GM19467 (cell line): ENCODE data around the gene PRC1.

Source experiments
- ATAC-seq: cut with Tn5 transposase; IDR thresholded peaks from one replicate; pipeline ENCODE4 v1.9.1; 2021; ENCODE audit warnings: mild to moderate bottlenecking, moderate library complexity; ENCODE audit not compliant: unreplicated experiment

The PRC1 gene

DNA sequence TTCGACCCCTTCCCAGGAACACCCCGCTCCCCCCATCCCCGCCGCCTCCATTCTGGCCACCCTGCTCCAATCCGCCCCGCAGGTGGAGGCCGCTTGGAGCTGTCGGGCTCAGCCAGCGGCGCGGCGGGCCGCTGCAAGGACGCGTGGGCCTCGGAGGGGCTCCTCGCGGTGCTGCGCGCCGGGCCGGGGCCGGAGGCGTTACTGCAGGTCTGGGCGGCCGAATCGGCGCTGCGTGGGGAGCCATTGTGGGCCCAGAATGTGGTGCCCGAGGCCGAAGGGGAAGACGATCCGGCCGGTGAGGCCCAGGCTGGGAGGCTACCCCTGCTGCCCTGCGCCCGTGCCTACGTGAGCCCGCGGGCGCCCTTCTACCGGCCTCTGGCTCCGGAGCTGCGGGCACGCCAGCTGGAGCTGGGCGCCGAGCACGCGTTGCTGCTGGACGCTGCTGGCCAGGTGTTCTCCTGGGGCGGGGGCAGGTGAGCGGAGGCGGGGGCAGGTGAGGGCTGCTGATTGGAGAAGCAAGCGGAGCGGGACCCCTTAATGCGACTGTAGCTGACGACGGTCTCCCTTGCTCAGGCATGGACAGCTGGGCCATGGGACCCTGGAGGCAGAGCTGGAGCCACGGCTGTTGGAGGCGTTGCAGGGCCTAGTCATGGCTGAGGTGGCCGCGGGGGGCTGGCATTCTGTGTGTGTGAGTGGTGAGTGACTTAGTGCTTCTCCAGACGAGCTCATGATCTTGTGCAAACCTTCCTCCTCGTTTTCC is 37.1 kb downstream of the PRC1 start:
- ATAC-seq: no peak

DNA sequence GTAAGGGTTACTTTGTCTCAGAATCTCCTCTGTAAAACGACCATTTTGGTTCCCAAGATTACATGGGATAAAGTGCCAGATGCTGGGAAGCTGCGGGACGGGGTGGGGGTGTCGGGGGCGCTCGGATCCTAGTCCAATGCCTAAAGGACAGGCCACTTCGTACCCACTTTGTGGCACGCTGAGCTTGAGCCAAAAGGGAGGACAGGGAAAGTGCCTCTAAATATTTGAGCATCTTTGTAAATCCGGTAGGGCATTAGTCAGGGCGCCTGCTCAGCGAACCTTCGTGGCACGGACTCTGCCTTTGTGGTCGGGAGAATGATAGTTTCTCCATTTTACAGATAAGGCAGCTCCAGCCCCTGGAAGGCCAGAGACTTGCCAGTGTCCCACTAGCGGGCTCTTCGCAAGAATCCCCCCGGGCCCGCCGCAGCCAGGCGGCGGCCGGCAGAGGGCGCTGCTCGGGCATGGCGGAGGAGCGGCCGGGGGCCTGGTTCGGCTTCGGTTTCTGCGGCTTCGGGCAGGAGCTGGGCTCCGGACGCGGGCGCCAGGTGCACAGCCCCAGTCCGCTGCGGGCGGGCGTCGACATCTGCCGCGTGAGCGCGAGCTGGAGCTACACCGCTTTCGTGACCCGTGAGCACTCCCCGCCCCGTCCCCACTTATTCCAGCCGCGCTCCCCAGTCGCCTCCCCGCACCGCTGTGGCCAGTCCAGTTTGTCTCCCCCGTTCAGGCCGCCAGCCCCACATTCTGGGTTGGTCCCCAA is 37.9 kb downstream of the PRC1 start:
- ATAC-seq: peak; percentile 32

- no peak for ATAC-seq
These were observed 38.6 kb downstream of the PRC1 start for GRCh38 chr15:90955624-90956273.

DNA sequence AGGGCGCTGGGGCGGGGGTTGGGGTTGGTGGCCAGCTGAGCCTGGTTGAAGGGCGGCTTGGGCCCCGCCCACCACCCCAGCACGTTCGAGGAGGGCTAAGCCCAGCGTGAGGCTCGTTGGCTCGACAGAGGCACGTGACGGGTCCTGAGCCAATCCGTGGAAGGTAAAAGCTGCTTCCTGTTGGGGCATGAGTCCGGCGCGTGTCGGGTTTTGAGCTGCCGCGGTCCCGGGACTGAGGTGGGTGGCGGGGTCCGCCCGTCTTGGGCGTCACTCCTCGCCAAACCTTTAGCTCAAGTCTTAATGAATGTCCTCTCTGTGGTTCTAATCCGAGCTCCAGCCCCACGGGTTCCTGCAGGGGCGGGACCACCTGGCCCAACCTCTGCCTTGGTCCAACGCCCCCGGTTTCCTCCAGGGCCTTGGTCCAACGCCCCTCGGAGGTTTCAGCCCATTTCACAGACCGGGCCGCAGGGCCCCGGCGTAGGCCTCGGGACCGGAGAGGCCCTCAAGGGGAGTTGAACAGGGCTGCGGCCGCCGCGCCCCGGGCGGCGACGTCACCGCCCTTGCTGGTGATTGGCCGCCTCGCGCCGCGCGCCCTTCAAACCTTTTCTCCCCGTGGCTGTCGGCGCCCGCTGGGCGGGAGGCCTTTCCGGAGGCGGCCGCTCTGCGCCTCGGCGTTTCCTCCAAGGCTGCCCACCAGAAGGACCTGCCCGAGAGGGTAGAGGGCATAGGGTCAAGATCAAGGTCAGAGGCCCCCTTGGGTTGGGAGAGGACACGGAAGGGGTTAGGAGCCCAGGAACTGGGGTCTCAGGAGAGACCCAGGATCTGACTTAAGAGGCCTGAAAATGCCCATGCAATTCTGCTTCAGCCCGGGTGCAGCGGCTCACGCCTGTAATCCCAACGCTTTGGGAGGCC is 39.4 kb downstream of the PRC1 start, which contains the start of gene RCCD1:
Gene RCCD1, plus strand, starts transcription at position 173 of the 912 bp plus-strand sequence. CDS start 1,851 bp downstream, outside the sequence.
- peak; percentile 89 for ATAC-seq

DNA sequence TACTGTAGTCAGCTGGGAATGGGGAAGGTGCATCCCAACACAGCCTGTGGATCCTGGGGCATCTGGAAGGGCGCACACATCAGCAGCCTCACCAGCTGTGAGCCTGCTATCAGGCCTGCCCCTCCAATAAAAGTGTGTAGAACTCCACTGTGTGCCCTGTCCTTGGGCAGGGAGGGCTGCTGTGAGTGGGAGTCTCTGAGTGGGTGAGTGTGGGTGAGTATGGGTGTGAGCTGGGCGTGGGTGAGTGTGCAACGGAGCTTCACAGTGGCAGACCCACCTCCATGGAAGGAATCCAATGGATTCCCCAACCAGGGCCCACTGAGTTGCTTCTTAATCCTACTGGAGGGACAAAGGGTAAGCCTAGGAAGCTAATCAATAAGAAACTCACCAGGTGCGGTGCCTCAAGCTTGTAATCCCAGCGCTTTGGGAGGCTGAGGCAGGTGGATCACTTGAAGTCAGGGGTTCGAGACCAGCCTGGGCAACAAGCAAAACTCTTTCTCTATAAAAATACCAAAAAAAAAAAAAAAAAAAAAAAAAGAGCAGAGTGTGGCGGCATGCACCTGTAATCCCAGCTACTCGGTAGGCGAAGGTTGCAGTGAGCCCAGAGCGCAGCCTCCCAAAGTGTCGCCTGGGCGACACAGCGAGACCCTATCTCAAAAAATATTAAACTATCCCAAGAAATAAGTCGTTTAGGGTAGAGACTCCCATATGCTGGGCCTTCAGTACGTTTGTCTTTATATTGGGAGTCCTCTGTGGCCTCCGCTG is 40.2 kb downstream of the PRC1 start:
- no peak for ATAC-seq

- no peak for ATAC-seq
These were observed 41.2 kb downstream of the PRC1 start for GRCh38 chr15:90952901-90953677.

- ATAC-seq: no peak
These were observed 43.7 kb downstream of the PRC1 start for GRCh38 chr15:90950676-90951075.

GRCh38 chr15:90949979-90950675 is 44.2 kb downstream of the PRC1 start:
- ATAC-seq: no peak

DNA sequence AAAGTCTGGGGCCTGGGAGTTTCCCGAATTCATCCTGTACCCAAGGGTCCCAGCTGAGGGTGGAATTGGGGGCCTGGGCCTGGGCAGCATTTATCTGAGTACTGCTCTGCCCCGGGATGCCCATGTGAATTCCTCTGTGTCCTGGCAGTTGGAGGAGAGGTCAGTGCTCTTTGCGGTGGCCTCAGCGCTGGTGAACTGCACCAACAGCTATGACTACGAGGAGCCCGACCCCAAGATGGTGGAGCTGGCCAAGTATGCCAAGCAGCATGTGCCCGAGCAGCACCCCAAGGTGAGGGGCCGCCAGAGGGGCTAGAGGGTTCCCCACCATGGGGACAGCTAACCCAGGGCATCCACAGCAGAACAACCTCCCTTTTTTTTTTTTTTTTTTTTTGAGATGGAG is 45.8 kb downstream of the PRC1 start:
- no peak for ATAC-seq

- no peak for ATAC-seq
These were observed 46.6 kb downstream of the PRC1 start for GRCh38 chr15:90947577-90948357.

DNA sequence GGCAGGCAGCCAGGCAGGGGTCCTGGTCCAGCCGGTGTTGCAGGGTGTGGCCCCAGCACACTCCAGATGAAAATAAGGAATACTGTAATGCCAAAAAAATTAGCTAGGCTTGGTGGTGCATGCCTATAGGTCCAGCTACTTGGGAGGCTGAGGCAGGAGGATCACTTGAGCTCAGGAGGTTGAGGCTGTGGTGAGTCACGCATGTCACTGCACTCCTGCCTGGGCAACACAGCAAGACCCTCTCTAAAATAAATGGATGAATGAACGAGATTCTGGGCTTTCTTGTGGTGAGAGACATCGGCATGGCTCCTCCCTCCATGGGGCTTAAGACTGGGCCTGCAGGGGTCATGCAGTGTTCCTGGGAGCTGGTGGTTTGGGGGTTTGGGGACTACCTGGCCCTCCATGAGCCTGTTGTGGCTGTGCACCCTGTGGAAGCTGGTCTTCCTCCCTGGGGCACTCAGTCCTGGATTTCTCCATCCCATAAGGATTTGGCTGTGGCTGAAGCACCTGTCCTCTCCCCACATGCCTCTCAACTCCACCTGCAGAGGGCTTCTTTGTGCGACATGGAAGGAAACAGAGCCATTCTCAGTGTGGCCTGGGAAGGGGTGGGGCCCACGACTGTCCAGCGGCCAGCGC is 47.3 kb downstream of the PRC1 start:
- ATAC-seq: no peak

- no peak for ATAC-seq
These were observed 47.8 kb downstream of the PRC1 start for GRCh38 chr15:90946538-90946937.

GRCh38 chr15:90945091-90945490 is 49.2 kb downstream of the PRC1 start:
- no peak for ATAC-seq

DNA sequence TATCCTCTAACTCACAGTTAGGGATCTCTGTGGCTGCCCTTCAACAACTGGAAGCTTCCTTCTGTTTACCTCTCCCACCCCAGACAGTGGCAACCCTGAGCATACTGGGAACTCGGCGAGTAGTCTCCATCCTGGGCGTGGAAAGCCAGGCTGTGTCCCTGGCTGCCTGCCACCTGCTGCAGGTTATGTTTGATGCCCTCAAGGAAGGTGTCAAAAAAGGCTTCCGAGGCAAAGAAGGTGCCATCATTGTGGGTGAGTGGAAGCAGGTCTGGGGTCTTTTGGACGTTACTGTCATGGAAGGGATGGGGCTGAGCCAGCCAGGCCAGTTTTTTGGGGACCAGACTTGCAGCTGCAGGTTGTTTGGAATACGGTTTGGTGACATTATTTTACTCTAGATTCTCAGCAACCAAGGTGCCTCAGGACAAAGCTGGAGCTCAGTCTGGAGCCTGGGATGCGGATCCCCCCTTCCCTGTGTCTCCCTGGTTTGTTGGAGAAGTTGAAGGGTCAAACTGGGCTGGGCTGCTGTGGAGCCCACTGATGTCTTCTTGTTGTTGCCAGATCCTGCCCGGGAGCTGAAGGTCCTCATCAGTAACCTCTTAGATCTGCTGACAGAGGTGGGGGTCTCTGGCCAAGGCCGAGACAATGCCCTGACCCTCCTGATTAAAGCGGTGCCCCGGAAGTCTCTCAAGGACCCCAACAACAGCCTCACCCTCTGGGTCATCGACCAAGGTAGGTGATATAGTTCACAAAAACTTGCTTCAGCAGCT is 51.8 kb downstream of the PRC1 start:
- ATAC-seq: no peak

DNA sequence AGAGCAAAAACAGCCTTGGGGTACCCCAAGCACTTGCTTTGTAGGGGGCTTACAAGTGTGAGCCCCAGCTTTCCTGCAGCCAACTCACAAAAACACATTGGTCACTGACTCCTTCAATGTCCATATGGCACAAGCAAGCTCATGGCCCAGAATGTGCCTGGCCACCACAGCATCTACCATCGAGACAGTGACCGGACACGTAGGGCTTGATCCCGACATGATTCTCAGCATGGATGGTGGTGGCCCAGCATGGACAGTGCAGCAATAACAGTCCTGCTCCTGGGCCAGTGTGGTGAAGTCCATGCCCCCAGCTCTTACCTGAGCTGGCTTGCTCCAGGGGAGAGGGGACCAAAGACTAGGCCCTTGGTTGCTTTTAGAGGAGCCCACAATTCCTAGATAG is 53.3 kb downstream of the PRC1 start:
- ATAC-seq: no peak

GRCh38 chr15:90939756-90940155 is 54.6 kb downstream of the PRC1 start:
- no peak for ATAC-seq

- ATAC-seq: no peak
These were observed 56.1 kb downstream of the PRC1 start for GRCh38 chr15:90938261-90938660.
